Left ventricle myocardium inferior (tissue), 1 donor: ENCODE results near the gene DPP10. TPM values are rescaled to one million over a fixed set of nuclear protein-coding genes. Genes with fewer than 3 reads are reported as not detected.
"Not testable (repeated sequence)": the region's sequence is repeated elsewhere in the genome, so short reads cannot be mapped to it uniquely, and the experiment has no call there.

Experiments
- DNase-seq: peaks from one replicate; pipeline ENCODE4 v3.0.0-alpha.2; 2020
- H3K27ac ChIP-seq: fragments of 200-600 bp; replicated peaks from 2 replicates; pipeline ENCODE4 v1.8.0; 2021
- H3K27me3 ChIP-seq: fragments of 200-600 bp; 2 replicates; pipeline ENCODE4 v1.8.0; 2021; ENCODE audit warnings: low read depth
- H3K36me3 ChIP-seq: fragments of 200-600 bp; 2 replicates; pipeline ENCODE4 v1.8.0; 2021
- H3K4me1 ChIP-seq: fragments of 200-600 bp; 2 replicates; pipeline ENCODE4 v1.8.0; 2021
- H3K4me3 ChIP-seq: fragments of 200-600 bp; 2 replicates; pipeline ENCODE4 v1.8.0; 2021; ENCODE audit warnings: mild to moderate bottlenecking, moderate library complexity
- H3K9me3 ChIP-seq: fragments of 200-600 bp; replicated peaks from 2 replicates; pipeline ENCODE4 v1.8.0; 2021
- CTCF ChIP-seq: fragments of 200-600 bp; IDR thresholded peaks from 2 replicates; pipeline ENCODE4 v1.8.0; 2021; ENCODE audit warnings: antibody characterized with exemption, mild to moderate bottlenecking, borderline replicate concordance
- intact Hi-C: fragments of 100-400 bp; cut with micrococcal nuclease; formaldehyde crosslinking; loops from one replicate; pipeline ENCODE4 v1.11.0; 2022
- total RNA-seq: library from RNA; stranded (reverse); fragmentation: NEBNext Ultra II Directional; extraction: Animal tissue kit (Norgen Biotek cat#: 25700); gene quantifications from one replicate; pipeline ENCODE4 v1.2.1, GENCODE V29; 2021
- donor health status: DM: no; HTN: yes; CAD: no; lungs with severe emphysema.

Gene DPP10
- total RNA-seq, 1 donor from 2014 or later = 0.16 TPM

GRCh38 chr2:114962532-114962931 is 520.1 kb downstream of the DPP10 start:
- Histone ChIP-seq H3K27ac (no peak overlapping the region), H3K4me3 (no peak overlapping the region), H3K36me3 (no peaks in the 10 kb centered on the region), H3K27me3 (no peaks in the 10 kb centered on the region), H3K9me3 (peaks cover 7% of the 10 kb centered on the region), H3K4me1 (no peaks in the 10 kb centered on the region)
- no peak for TF ChIP-seq CTCF
- no peak for DNase-seq
- intact Hi-C loops = no loop called here

GRCh38 chr2:114968748-114969400 is 526.4 kb downstream of the DPP10 start:
- no peak overlapping the region for H3K4me3 ChIP-seq

GRCh38 chr2:115004321-115004720 is 561.9 kb downstream of the DPP10 start:
- H3K9me3 ChIP-seq, H3K27ac ChIP-seq, intact Hi-C loops, DNase-seq, H3K4me3 ChIP-seq, H3K27me3 ChIP-seq, H3K4me1 ChIP-seq, H3K36me3 ChIP-seq: not testable (repeated sequence)

More at GRCh38 chr2:114968748-114969400, 526.4 kb downstream of the DPP10 start:
- no peak overlapping the region for H3K27ac ChIP-seq
- DNase-seq = no peak
- no peaks in the 10 kb centered on the region for H3K36me3 ChIP-seq
- TF ChIP-seq CTCF = no peak
- H3K9me3 ChIP-seq = no peaks in the 10 kb centered on the region
- H3K4me1 ChIP-seq = no peaks in the 10 kb centered on the region
- intact Hi-C loops = no loop called here
- no peaks in the 10 kb centered on the region for H3K27me3 ChIP-seq

GRCh38 chr2:115011721-115012120 is 569.3 kb downstream of the DPP10 start:
- DNase-seq = no peak
- H3K36me3 ChIP-seq = no peaks in the 10 kb centered on the region
- no peak overlapping the region for H3K4me3 ChIP-seq
- H3K27ac ChIP-seq = no peak overlapping the region
- no peaks in the 10 kb centered on the region for H3K27me3 ChIP-seq
- no peak for TF ChIP-seq CTCF
- intact Hi-C loops = no loop called here
- peaks cover 21% of the 10 kb centered on the region for H3K9me3 ChIP-seq
- no peaks in the 10 kb centered on the region for H3K4me1 ChIP-seq

- intact Hi-C loops = not testable (repeated sequence)
Observed at GRCh38 chr2:115022013-115022412, 579.6 kb downstream of the DPP10 start.

GRCh38 chr2:115034801-115035200 is 592.4 kb downstream of the DPP10 start:
- no peaks in the 10 kb centered on the region for H3K4me1 ChIP-seq
- H3K27me3 ChIP-seq = no peaks in the 10 kb centered on the region
- H3K27ac ChIP-seq = no peak overlapping the region
- H3K4me3 ChIP-seq = no peak overlapping the region
- no peak for TF ChIP-seq CTCF
- no peak for DNase-seq
- peaks cover 21% of the 10 kb centered on the region for H3K9me3 ChIP-seq
- intact Hi-C loops = no loop called here
- H3K36me3 ChIP-seq = no peaks in the 10 kb centered on the region

More at GRCh38 chr2:115022013-115022412, 579.6 kb downstream of the DPP10 start:
- H3K36me3 ChIP-seq, H3K4me1 ChIP-seq, DNase-seq, H3K4me3 ChIP-seq, H3K27me3 ChIP-seq, H3K27ac ChIP-seq: not testable (repeated sequence)
- H3K9me3 ChIP-seq = peaks cover 59% of the 10 kb centered on the region
